NCI-H748 (cell line): ENCODE measurements around the gene CCDC63.

ENCODE experiments used
- DNase-seq: peaks from one replicate; lab custom pipeline; 2025; ENCODE audit not compliant: unreplicated experiment; lab: John Stamatoyannopoulos, UW

CCDC63 gene

DNA sequence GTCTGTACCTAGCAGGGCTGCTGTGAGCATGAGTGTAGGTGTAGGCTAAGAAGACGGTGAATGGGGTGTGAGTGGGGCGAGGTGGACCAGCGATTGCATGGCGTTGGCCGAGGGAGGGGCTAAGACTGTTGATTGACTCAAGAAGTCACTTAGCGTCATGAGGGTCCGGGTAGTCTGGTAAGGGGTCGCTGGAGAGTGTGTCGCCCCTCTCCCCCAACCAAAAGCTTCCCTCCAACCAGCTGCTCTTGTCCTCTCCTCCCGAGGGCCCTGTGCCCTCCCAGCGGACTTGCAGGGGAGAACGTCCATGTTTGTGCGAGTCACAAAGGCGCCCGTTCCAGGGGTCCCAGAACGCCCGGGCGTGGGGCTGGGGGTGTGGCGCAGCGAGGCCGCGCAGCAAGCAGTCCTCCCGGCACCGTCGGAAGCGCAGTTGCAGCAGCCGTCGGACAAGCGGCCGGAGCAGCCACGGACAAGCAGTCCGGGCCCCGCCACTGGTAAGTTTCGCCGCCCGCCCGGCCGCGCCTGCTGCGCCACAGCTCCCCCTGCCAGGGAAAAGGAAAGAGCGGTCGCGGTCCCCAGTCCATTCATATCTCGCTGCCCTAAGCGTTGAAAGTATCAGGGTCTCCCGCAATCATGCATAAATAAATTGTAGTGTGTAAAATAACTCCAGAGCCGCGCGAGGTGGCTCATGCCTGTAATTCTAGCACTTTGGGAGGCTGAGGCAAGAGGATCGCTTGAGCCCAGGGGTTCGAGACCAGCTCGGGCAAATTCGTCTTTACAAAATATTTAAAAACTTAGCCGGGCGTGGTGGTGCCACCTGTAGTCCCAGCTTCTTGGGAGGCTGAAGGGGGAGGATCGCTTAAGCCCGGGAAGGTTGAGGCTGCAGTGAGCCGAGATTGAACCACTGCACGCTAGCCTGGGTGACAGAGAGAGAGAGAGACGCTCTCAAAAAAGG lies at the start of gene CCDC63:
Gene CCDC63, plus strand, starts transcription at position 373 of the 952 bp plus-strand sequence. CDS start 5,968 bp downstream, outside the sequence.
- peak; percentile 73 for DNase-seq

DNA sequence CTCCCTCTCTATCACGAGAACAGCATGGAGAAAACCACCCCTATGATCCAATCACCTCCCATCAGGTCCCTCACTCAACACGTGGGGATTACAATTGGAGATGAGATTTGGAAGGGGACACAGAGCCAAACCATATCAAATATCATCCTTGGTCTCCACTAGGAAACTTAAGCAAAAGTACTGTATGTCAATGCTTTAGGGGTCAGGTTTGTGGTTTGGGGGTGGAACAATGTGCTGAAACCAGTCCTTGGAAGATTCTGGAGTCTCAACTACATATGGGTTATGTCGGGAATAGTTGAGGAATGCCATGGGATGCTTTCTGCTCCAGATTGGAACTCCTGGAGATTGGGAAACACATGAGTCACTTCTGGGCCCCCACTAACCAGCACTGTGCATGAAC lies 48.3 kb upstream of the CCDC63 start:
- DNase-seq: no peak

DNA sequence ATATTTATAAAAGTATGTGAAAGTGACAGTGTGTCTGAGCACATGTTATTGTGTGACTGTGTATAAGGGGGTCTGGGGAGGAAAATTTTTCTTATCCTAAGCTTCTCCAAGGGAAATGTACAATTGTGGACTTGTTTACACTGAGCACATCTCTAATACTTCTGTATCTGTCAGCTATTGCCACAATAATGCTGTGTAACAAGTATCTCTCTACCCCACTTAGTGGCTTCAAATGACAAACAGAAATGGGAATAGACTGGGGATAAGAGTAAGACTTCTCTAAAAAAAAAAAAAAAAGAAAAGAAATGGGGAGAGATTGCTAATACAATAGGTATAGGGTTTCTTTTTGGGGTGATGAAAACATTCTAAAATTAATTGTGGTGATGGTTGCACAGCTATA lies 44.3 kb upstream of the CCDC63 start:
- DNase-seq: no peak

DNA sequence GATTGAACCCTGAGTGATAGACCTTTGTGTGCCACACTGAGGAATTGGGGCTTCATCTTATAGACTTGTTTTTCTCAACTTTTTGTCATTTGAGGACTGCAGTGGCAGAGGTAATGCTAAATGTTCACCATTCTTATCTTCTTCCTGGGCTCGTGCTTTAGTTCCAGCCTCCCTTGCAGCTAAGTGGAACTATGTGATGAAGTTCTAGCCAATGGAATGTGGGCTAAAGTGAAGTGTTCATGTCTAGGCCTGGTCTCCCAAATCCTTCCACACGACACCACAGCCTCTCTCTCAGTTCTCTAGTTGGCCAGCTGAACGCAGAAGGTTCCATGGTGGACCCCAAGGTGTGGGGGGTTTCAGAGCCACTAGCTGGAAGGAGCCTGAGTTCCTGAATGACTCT lies 42.4 kb upstream of the CCDC63 start:
- no peak for DNase-seq

DNA sequence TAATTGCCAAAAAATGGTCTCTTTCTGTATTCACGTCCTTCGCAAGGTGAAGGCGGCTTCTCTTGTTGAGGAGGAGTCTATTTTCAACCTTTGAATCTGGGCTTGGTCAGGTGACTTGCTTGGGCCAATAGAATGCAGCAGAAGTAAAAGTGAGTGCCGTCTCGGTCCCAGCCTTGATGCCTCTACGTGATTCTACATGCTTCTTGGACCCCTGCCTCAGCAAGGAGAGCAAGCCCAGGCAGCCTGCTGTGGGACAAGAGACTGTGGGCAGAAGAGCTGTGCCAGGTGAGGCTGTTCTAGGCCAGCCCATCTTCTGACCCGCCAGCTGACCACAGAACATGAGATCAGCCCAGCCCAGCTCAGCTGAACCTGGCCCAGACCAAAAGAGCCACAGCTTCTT lies 39.1 kb upstream of the CCDC63 start:
- no peak for DNase-seq

DNA sequence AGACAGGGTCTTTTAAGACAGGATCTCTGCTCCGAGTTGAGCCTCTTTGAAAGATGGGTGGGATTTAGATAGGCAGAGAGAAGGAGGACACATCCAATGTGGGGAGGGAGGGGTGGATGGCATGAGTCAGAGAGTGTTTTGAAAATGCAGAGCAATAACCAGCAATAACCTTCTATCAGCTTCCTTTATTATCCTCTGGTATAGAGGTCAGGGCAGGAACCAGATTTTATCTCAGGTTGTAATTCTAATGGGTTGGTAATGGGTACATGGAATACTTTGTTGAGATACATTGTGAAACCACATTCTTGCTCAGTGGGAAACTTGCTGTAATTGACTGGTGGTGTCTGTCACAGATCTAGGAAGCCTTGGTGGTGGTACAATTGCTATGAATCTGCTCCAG lies 37.6 kb upstream of the CCDC63 start:
- DNase-seq: no peak

DNA sequence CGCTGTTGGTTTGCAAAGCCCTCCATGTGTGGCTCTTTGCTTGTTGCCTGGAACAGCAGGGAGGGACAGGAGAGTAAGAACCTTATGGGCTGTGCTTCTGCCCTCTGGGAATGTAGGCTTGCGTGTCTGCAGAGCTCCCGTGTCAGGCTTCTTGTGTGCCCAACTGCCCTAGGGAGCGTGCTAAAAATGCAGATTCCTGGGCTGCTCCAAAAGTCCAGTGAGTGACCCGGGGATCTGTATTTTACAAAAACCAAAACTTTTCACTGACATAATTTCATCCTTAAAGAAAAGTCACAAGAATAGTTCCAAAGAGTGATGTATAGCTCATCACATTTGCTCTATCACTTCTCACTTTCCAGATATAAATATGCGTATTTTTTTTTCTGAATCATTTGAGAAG lies 34.8 kb upstream of the CCDC63 start:
- no peak for DNase-seq

DNA sequence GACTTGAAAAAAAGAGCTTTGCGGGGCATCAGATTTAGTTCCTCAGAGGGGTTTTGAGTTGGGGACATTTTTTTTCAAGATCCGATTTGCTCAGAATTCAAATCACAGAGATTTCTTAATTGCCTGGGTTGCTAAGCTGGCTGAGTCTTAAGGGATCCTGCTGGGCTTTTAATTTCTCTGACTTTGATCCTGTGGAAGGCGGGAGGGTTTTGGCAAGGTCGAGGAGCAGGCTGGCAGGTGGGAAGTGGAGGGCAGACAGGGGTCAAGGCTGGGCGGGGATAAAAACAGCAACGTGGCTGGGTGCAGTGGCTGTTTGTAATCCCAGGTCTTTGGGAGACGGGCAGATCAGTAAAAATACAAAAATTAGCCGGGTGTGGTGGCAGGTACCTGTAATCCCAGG lies 33.5 kb upstream of the CCDC63 start:
- DNase-seq: no peak

DNA sequence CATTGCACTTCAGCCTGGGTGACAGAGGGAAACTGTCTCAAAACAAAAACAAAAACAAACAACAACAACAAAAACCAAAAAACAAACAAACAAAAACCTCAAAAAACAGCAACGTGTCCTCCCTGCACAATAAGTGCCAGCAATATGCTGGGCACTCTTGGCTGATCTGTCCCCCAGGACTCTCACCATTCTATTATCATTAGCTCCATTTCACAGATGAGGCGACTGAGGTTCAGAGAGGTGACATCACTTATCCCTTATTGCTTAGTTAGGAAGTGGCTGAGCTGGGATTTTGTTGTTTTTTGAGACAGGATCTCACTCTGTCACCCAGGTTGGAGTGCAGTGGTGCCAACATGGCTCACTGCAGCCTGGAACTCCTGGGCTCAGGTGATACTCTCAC lies 33.0 kb upstream of the CCDC63 start:
- DNase-seq: no peak

DNA sequence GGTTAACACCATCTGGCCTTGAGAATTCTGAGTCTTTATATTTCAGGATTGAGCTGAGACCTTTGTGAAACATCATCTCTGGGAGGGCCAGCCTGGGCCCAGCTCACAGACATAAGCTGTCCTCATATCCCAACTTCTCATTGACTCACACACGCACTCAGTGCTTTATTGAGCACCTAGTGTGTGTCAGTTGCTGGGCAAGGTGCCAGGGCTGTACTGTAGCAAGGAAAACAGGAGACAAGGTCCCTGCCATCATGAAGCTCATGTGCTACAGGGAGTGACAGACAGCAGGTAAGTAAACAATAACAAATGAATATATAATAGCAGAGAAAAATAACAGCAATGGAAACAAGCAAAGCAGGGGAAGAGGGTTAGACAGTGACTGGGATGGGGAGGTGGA lies 30.5 kb upstream of the CCDC63 start:
- DNase-seq: no peak

DNA sequence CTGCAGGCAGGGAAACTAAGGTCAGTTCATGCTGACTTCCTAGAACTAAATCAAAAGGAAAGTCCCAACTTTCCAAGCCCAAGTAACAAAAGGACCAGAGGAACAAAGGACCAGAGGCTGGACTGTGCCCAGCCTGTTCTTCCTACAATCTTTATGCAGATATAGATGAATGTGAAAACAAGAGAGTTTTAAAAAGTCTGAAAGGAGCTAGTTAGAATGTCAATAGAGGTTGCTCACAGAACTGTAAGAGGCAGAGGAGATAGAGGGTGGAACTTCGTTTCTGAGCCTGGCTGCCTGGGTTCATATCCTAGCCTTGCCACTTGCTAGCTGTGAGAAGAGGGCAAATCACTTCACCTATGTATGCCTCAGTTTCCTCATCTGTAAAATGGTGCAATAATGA lies 30.0 kb upstream of the CCDC63 start:
- no peak for DNase-seq

DNA sequence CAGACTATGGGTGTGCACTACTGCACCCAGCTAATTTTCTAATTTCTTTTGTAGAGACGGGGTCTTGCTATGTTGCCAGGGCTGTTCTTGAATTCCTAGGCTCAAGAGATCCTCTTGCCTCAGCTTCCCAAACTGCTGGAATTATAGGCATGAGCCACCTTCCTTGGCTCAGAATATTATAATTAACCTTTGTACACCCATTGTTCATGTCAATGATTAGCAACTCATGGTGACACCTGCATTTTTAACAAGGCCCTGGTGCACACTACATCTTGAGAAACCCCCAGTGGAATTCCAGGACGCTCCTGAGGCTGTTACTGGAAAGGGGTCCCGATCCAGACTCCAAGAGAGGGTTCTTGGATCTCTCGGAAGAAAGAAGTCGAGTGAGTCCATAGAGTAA lies 28.3 kb upstream of the CCDC63 start:
- DNase-seq: no peak

DNA sequence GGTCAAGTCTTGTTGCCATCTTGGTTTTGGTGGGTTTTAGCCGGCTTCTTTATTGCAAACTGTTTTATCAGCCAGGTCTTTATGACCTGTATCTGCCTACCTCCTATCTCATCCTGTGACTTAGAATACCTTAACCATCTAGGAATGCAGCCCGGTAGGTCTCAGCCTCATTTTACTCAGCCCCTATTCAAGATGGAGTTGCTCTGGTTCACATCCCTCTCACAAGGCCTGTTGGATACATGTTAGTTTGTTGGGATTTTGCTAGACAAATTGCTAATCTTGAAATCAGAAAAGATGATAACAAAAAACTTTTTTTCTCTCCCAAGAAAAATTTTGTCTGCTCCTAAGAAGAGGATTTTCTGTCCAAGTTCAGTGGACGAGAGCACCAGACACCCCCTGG lies 27.6 kb upstream of the CCDC63 start:
- DNase-seq: no peak

DNA sequence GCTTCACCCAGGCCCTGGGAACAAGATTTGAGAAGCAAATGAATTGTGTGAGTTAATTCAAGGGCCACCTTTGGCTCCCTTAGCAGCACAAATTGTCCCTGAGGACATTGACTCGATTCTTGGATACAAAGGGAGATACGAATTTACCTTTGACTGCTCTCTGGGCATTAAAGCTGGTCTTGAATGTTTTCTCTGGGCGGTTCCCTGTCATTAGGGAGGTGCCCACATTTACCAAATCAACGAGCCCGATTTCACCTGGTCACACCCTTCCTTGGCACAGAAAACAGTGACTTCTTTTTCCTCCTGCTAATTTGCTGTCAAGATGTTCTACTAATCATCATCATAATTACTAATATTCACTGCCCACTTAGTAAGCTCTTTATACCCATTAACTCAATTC lies 27.1 kb upstream of the CCDC63 start:
- no peak for DNase-seq

DNA sequence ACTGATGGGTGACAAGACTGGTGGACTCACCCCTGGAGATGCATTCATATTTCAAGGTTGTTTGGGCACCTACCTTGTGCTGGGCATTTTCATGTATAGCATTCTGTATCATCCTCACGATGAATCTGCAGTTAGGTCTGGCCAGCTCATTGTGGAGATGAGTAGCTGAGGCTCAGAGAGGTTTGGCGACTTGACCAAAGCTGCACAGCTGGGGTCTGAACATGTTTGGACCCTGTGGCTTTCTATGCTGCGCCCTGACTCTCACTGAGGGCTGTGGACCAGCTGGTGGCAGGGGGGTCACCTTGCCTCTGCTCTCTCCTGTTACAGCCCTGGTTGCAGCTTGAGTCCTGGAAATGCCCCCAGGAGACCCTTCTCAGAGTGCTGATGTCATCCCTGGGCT lies 24.9 kb upstream of the CCDC63 start:
- no peak for DNase-seq

DNA sequence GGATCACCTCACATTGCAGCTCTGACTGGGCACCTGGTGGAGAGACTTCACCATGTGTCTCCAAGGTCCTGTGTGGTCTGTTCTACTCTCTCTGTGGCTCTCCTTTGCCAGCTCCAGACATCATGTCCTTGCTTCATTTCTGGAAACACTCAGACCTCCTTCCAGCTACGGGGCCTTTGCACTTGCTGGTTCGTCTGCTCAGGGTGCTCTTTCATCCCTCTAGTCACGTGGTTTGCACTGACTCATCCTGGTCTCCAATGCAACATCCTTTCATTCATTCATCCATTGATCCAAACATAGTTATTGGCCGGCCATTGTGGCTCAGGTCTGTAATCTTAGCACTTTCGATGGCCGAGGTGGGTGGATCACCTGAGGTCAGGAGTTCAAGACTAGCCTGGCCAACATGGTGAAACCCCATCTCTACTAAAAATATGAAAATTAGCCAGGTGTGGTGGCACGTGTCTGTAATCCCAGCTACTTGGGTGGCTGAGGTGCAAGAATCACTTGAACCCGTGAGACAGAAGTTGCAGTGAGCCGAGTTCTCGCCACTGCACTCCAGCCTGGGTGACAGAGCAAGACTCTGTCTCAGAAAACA lies 23.9 kb upstream of the CCDC63 start:
- no peak for DNase-seq

DNA sequence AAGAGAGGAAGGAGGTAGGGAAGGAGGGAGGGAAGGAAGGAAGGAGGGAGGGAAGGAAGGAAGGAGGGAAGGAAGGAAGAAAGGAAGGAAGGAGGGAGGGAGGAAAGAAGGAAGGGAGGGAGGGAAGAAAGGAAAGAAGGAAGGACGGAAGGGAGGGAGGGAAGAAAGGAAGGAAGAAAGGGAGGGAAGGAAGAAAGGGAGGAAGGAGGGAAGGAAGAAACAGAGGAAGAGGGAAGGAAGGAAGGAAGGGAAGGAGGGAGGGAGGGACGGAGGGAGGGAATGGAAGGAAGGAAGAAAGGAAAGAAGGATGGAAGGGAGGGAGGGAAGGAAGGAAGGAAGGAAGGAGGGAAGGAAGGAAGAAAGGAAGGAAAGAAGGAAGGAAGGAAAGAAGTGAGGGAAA lies 22.4 kb upstream of the CCDC63 start:
- DNase-seq: no peak

DNA sequence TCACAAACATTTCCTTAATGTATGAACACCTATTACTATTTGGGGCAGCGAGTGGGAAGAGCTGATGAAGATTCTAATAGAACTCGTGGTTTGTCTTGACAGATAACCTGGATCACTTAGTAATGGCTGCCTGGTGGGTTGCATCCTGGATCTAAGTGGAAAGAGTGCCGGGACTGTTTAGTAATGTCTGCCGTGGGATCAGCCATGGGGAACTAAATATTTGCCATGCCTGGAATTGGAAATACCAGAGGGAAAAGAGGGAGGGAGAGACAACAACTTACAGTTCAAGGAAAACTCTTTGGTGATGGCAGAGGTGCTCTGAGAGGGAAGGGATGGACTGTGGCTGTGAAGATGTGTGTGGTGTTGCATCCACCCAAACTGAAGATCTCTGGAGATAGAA lies 21.3 kb upstream of the CCDC63 start:
- DNase-seq: no peak

DNA sequence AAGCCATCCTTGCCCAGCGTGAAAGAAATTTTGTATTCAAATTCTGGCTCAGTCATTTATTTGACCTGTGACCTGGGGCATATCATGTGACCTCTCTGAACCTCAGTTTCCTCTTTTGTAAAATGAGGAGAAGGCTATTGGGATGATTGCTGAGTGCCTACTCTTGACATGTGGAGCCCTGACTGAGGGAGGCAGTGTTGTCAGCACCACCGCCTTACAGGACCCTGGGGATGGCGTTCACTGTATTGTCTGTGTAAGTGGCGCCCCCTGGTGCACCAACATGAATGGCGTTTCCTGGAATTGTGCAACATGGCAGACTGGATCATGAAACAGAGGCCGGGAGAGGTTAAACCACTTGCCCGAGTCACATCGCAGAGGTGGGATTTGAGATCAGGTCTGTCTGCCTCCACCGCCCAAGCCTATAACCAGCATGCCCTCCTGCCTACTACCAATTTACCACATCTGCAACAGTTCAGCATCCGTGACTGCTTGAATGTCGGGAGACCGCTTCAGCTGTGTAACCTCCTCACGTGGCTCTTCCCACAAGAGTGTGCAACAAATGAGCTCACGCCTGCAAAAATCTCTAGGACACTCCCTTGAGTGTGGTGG lies 20.1 kb upstream of the CCDC63 start:
- DNase-seq: peak; percentile 77

DNA sequence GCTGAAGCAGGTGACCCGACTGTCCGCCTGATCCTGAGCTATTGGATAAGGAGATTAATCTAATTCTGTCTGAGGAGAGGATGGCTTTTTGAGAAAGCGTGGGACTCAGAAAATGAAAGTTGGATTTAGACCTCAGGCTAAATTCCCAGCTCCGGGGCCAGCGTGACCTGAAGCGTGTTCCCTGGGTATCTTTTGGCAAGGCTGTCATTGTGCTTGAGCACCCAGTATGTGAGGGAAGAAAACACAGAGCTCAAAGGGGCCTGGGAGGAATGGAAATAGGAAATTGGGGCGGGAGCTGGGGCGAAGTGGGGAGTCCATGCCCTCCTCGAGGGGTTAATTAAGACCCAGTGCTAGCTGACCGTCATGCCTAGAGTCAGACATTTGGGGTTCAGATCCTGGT lies 17.5 kb upstream of the CCDC63 start:
- no peak for DNase-seq

DNA sequence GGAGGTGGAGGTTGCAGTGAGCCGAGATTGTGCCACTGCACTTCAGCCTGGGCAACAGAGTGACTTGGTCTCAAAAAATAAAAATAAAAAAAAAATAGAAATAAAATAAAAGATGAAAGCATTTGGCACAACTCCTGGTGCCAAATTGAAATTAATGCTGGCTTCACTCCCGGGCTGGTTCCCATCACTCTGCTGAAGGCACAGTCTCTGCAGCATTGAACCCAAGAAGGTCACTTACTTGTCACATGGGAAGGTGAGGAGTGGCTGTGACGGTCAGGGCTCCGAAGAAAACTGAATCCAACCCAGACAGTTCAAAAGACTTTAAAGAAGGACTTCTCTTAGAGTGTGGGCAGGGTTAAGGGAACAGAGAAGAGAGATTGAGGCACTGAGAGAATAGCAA lies 10.5 kb upstream of the CCDC63 start:
- DNase-seq: no peak

DNA sequence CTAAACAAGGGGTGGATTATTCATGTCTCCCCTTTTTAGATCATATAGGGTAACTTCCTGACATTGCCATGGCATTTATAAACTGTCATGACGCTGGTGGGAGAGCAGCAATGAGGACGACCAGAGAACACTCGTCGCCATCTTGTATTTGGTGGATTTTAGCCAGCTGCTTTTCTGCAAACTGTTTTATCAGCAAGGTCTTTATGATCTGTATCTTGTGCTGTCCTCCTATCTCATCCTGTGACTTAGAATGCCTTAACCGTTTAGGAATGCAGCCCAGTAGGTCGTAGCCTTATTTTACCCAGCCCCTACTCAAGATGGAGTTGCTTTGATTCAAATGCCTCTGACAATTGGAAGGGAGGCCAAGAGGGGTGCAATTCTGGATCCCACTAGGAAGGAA lies 5.8 kb upstream of the CCDC63 start:
- DNase-seq: no peak
